Retinal pigment epithelial cell (primary cell): ENCODE measurements around the gene TIGD1.
"Not testable (repeated sequence)": the region's sequence is repeated elsewhere in the genome, so short reads cannot be mapped to it uniquely, and the experiment has no call there.

ENCODE experiments used
- DNase-seq: peaks from one replicate; pipeline ENCODE4 v3.0.0-alpha.2; 2010; ENCODE audit warnings: low read depth
- H3K4me3 ChIP-seq: 2 replicates; pipeline ENCODE4 v1.5.1; 2011; ENCODE audit warnings: mild to moderate bottlenecking, low read length, control low read depth, moderate library complexity
- CTCF ChIP-seq: conservative IDR thresholded peaks from 2 replicates; pipeline ENCODE4 v1.5.1; 2011; ENCODE audit warnings: low read depth, low read length, control low read depth, inconsistent platforms

TIGD1 gene

DNA sequence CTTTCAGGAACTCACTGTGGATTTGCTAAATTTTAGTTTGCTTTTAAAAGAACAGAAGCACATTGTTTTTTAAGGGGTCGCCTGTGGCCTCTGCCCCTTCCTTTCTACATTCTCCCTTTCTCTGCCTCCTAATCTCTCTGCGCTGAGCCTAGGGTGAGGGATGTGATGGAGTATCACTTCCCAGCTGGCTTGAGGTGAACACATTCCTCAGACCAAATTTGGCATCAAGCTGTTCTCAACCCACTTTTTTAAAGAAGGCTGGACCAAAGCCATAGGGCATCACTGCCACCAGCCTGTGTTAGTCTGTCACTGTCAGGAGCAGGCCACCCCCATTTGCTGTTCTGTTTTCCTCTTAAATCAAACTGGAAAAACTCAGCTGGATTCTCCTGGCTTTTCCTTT, 27.5 kb upstream of the TIGD1 start:
- no peak for DNase-seq
- H3K4me3 ChIP-seq, result no peak overlapping the region
- no peak for TF ChIP-seq CTCF

- no peak overlapping the region for H3K4me3 ChIP-seq
- TF ChIP-seq CTCF, result no peak
- DNase-seq, result no peak
Measured at GRCh38 chr2:232576995-232577394, 26.6 kb upstream of the TIGD1 start.

GRCh38 chr2:232575404-232575746, 25.0 kb upstream of the TIGD1 start:
- no peak overlapping the region for H3K4me3 ChIP-seq
- no peak for DNase-seq
- TF ChIP-seq CTCF, result no peak

- DNase-seq, result no peak
- no peak overlapping the region for H3K4me3 ChIP-seq
- no peak for TF ChIP-seq CTCF
Measured at GRCh38 chr2:232574674-232575403, 24.5 kb upstream of the TIGD1 start.

DNA sequence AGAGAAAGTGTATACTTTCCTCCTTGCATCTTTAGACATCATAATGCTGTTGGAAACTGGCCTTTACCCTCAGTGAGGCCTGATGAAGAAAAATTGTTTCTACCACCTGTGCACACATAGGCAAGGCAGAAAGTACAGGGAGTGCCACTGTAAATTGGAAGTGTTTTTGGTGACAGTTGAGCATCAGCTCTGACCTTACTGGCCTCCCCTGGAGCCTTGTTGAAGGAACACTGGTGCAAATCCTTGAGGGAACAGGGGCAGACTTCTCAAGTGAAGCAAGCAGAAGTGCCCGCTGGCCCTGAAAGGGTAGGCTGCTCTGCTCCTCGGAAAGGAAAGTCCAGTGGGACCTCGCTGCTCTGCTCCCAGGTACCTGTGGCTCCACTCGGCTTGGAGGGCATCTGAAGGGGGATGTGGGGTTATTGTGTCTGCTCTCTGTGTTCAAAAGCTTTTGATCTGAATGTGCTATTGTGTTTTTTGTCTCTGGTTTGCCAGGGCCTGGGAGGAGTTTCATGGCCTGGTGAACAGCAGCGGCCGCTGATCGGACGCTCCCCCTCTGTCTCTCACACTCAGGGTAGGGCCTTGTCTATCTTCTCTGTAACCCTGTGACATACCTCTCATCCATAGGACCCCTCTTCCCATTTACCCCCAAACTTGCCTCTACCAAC, 23.5 kb upstream of the TIGD1 start:
- no peak for TF ChIP-seq CTCF
- no peak overlapping the region for H3K4me3 ChIP-seq
- DNase-seq, result no peak

GRCh38 chr2:232573042-232573441, 22.7 kb upstream of the TIGD1 start:
- H3K4me3 ChIP-seq, result no peak overlapping the region
- no peak for TF ChIP-seq CTCF
- no peak for DNase-seq

DNA sequence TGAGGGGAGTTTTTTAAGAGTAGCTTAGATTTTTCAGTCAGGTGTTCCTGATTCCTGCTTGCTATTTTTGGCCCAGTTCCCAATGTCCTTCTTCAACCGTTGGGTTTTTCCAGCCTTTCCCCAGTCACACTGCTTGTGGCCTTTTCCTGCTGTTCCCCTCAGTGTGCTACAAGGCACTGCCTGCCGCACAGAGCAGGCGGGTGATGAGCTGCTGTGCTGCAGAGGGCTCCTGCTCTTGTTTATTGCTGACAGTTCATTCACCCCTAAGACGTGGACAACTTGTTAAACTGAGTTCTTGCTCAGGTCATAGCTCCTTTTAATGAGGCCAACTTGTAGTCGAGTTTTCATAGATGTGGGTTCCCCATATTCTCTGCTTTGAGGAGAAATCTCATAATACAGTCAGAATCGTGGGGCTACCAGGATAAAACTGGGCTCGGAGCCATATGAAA, 20.7 kb upstream of the TIGD1 start:
- no peak for DNase-seq
- no peak for TF ChIP-seq CTCF
- no peak overlapping the region for H3K4me3 ChIP-seq

GRCh38 chr2:232570481-232570880, 20.1 kb upstream of the TIGD1 start:
- H3K4me3 ChIP-seq, DNase-seq: not testable (repeated sequence)
